B cell (primary cell): ENCODE results near the gene HIP1R. TPM values are rescaled to one million over a fixed set of nuclear protein-coding genes. Genes with fewer than 3 reads are reported as not detected.
"Not testable (repeated sequence)": the region's sequence is repeated elsewhere in the genome, so short reads cannot be mapped to it uniquely, and the experiment has no call there.

Source experiments
- ATAC-seq: fragments of 200-7000 bp; cut with Tn5 transposase; one replicate; pipeline ENCODE4 v1.10.0; 2021; ENCODE audit warnings: low read depth, mild to moderate bottlenecking, moderate number of reproducible peaks, moderate library complexity
- CTCF ChIA-PET: fragments of 350-600 bp; sonication (Branson Sonifier 250); formaldehyde crosslinking; loops from one replicate; lab custom pipeline; 2021; ENCODE audit warnings: antibody characterized with exemption, inconsistent platforms; lab: Charles Lee
- POLR2A ChIA-PET: fragments of 350-600 bp; sonication (Branson Sonifier 250); formaldehyde crosslinking; loops from one replicate; lab custom pipeline; 2021; ENCODE audit warnings: antibody characterized with exemption; lab: Charles Lee
- DNase-seq: peaks from one replicate; pipeline ENCODE4 v3.0.0; 2013
- H2AFZ ChIP-seq: 2 replicates; pipeline ENCODE4 v1.6.1; 2012; ENCODE audit warnings: mild to moderate bottlenecking, low read depth, low read length; ENCODE audit not compliant: insufficient read depth, poor library complexity, severe bottlenecking
- H3K27ac ChIP-seq, 2 donors: 1 replicate in 1 of 2; 2 replicates in 1 of 2; pipeline ENCODE4 v1.5.1; 2012 to 2013; ENCODE audit warnings: low read length in 2 of 2, mild to moderate bottlenecking in 2 of 2, moderate library complexity in 1 of 2
- H3K27me3 ChIP-seq, 4 experiments: fragments of 200-600 bp in 1 of 4; sonication (generic) in 1 of 4; replicated peaks in 1 of 4; 1 replicate in 2 of 4; 2 replicates in 2 of 4; pipeline versions ENCODE4 v1.6.1 to v1.7.0; 2013 to 2016; ENCODE audit warnings: low read length in 3 of 4, mild to moderate bottlenecking in 2 of 4, mixed read lengths in 1 of 4, moderate library complexity in 1 of 4; ENCODE audit not compliant: insufficient read depth in 4 of 4, control insufficient read depth in 3 of 4; ENCODE audit errors: control extremely low read depth in 1 of 4
- H3K36me3 ChIP-seq, 2 experiments: replicated peaks in 1 of 2; 1 replicate in 1 of 2; 2 replicates in 1 of 2; pipeline versions ENCODE4 v1.6.1 to v1.7.1; 2013; ENCODE audit warnings: low read length in 1 of 2; ENCODE audit not compliant: insufficient read depth in 2 of 2, control insufficient read depth in 1 of 2; ENCODE audit errors: control extremely low read depth in 1 of 2, extremely low read depth in 1 of 2
- H3K4me1 ChIP-seq, 2 donors: fragments of 200-600 bp in 1 of 2; sonication (generic) in 1 of 2; 1 replicate in 1 of 2; 2 replicates in 1 of 2; pipeline versions ENCODE4 v1.5.1 to v1.6.1; 2013 to 2017; ENCODE audit warnings: low read length in 2 of 2; ENCODE audit not compliant: control insufficient read depth in 2 of 2, insufficient read depth in 2 of 2
- H3K4me2 ChIP-seq: replicated peaks from 2 replicates; pipeline ENCODE3; 2012; ENCODE audit warnings: mild to moderate bottlenecking, low read depth, low read length; ENCODE audit not compliant: poor library complexity, severe bottlenecking
- H3K4me3 ChIP-seq, 5 experiments: fragments of 200-600 bp in 1 of 5; sonication (generic) in 1 of 5; 1 replicate in 3 of 5; 2 replicates in 2 of 5; pipeline versions ENCODE4 v1.5.1 to v1.7.0; 2011 to 2016; ENCODE audit warnings: low read length in 4 of 5, mild to moderate bottlenecking in 4 of 5, low read depth in 2 of 5, control low read depth in 1 of 5, moderate library complexity in 1 of 5; ENCODE audit not compliant: insufficient read depth in 1 of 5; ENCODE audit errors: control extremely low read depth in 1 of 5, extremely low read depth in 1 of 5
- H3K79me2 ChIP-seq: fragments of 200-600 bp; sonication (generic); one replicate; pipeline ENCODE4 v1.6.0; 2016; ENCODE audit warnings: low read length; ENCODE audit not compliant: control insufficient read depth, insufficient read depth
- H3K9ac ChIP-seq: fragments of 200-600 bp; sonication (generic); 2 replicates; pipeline ENCODE4 v1.6.1; 2017; ENCODE audit warnings: mild to moderate bottlenecking, low read length, moderate library complexity
- H3K9me3 ChIP-seq, 3 donors: one replicate each; pipeline versions ENCODE4 v1.6.1 to v1.7.1; 2013; ENCODE audit warnings: low read length in 2 of 3; ENCODE audit not compliant: control insufficient read depth in 2 of 3, insufficient read depth in 1 of 3; ENCODE audit errors: control extremely low read depth in 1 of 3
- H4K20me1 ChIP-seq: 2 replicates; pipeline ENCODE4 v1.6.0; 2012; ENCODE audit warnings: mild to moderate bottlenecking, low read length; ENCODE audit not compliant: insufficient read depth, control insufficient read depth, poor library complexity, severe bottlenecking
- H3K27ac Mint-ChIP-seq: one replicate; pipeline ENCODE4 v1.8.0; 2021; ENCODE audit warnings: mixed read lengths
- H3K27me3 Mint-ChIP-seq: one replicate; pipeline ENCODE4 v1.8.0; 2021; ENCODE audit warnings: mixed read lengths
- H3K4me1 Mint-ChIP-seq: one replicate; pipeline ENCODE4 v1.8.0; 2021; ENCODE audit warnings: mixed read lengths
- H3K4me3 Mint-ChIP-seq: one replicate; pipeline ENCODE4 v1.8.0; 2021; ENCODE audit warnings: mixed read lengths
- H3K9me3 Mint-ChIP-seq: one replicate; pipeline ENCODE4 v1.8.0; 2022; ENCODE audit warnings: mixed read lengths; ENCODE audit not compliant: insufficient read depth
- CTCF ChIP-seq: fragments of 200-600 bp; IDR thresholded peaks from one replicate; pipeline ENCODE4 v1.8.0; 2022; ENCODE audit warnings: antibody characterized with exemption, mild to moderate bottlenecking
- EZH2 ChIP-seq: IDR thresholded peaks from 2 replicates; pipeline ENCODE4 v1.6.1; 2012; ENCODE audit warnings: borderline replicate concordance, low read depth, mild to moderate bottlenecking, moderate library complexity, low read length; ENCODE audit not compliant: insufficient read depth, poor library complexity, severe bottlenecking
- WGBS: methylation state at CpG from one replicate; pipeline ENCODE4 v1.1.5; 2013; ENCODE audit warnings: missing lambda C conversion rate; ENCODE audit not compliant: insufficient coverage; 5-methylcytosine and 5-hydroxymethylcytosine counted together
- intact Hi-C: fragments of 100-400 bp; cut with micrococcal nuclease; formaldehyde crosslinking; loops from one replicate; pipeline ENCODE4 v1.10.0; 2022
- polyA plus RNA-seq: library from polyadenylated mRNA; depleted of rRNA; stranded (reverse); fragments of >200 nt; gene quantifications from 2 replicates; pipeline ENCODE4 v1.2.3, GENCODE V29; 2012
- total RNA-seq, 2 donors: library from RNA; stranded (reverse); fragments of 120-200 nt in 1 of 2; gene quantifications; 1 replicate in 1 of 2; 2 replicates in 1 of 2; pipeline versions ENCODE4 v1.2.3 to v1.2.4, GENCODE V29; 2013 to 2022

Gene HIP1R
- total and polyA plus RNA-seq, 2 donors (not counting 1 experiment from before 2014, with no cell fraction given): 289 to 390 TPM

GRCh38 chr12:122902854-122903692, 67.8 kb downstream of the HIP1R start:
- H3K27me3 Mint-ChIP-seq: no peaks in the 10 kb centered on the region
- ATAC-seq (no peak), DNase-seq (no peak)
- Histone ChIP-seq H3K9ac (no peak overlapping the region), H3K9me3 (peaks cover 0 to 4% (median 0%) of the 10 kb centered on the region in 3 donors), H3K27ac (no peak overlapping the region), H3K4me2 (peak overlapping the region; percentile 0), H2AFZ (peak overlapping the region; percentile 37), H4K20me1 (no peaks in the 10 kb centered on the region), H3K36me3 (no peaks in the 10 kb centered on the region), H3K79me2 (peaks cover 11% of the 10 kb centered on the region), H3K27me3 (no peaks in the 10 kb centered on the region), H3K4me1 (peaks cover 48 to 52% of the 10 kb centered on the region in 2 donors), H3K4me3 (no peak overlapping the region)
- WGBS: 53% methylated on average over 4 of the region's 10 CpGs
- CTCF ChIA-PET: interaction anchor here (0.6 to 1.5 kb wide), 7 partner anchors 12 to 111 kb away, joined by 3 to 6 read pairs (median 3); no protein-coding TSS in a partner anchor
- intact Hi-C loops: no loop called here
- TF ChIP-seq CTCF (no peak), EZH2 (no peak)
- H3K27ac Mint-ChIP-seq: peak overlapping the region; percentile 34
- peaks cover 50% of the 10 kb centered on the region for H3K4me1 Mint-ChIP-seq
- H3K9me3 Mint-ChIP-seq: no peaks in the 10 kb centered on the region
- POLR2A ChIA-PET: interaction anchor here (0.6 to 1.1 kb wide), 3 partner anchors 13 to 63 kb away, joined by 3 to 6 read pairs (median 3); partner anchors contain the start of gene ABCB9
- no peak overlapping the region for H3K4me3 Mint-ChIP-seq

- Histone ChIP-seq H3K36me3 (no peaks in the 10 kb centered on the region), H3K27me3 (no peaks in the 10 kb centered on the region), H3K4me2 (no peak overlapping the region), H3K9ac (no peak overlapping the region), H3K4me3 (no peak overlapping the region), H3K9me3 (peaks cover 0 to 4% (median 0%) of the 10 kb centered on the region in 3 donors), H3K79me2 (peaks cover 11% of the 10 kb centered on the region), H3K4me1 (peaks cover 42 to 47% of the 10 kb centered on the region in 2 donors), H4K20me1 (no peaks in the 10 kb centered on the region), H3K27ac (no peak overlapping the region), H2AFZ (peak overlapping the region; percentile 37)
- DNase-seq: no peak
- TF ChIP-seq EZH2 (no peak), CTCF (no peak)
- intact Hi-C loops: no loop called here
- CTCF ChIA-PET: interaction anchor here (1.1 to 1.5 kb wide), 3 partner anchors 21 to 43 kb away, joined by 3 read pairs; no protein-coding TSS in a partner anchor
- no peaks in the 10 kb centered on the region for H3K9me3 Mint-ChIP-seq
- no peak overlapping the region for H3K27ac Mint-ChIP-seq
- POLR2A ChIA-PET: no interaction called here
- H3K27me3 Mint-ChIP-seq: no peaks in the 10 kb centered on the region
- peaks cover 44% of the 10 kb centered on the region for H3K4me1 Mint-ChIP-seq
- ATAC-seq: no peak
- WGBS: 34% methylated on average over 2 of the region's 7 CpGs
- no peak overlapping the region for H3K4me3 Mint-ChIP-seq
Measured at GRCh38 chr12:122903693-122904034, 68.4 kb downstream of the HIP1R start.

GRCh38 chr12:122905258-122905657, 70.0 kb downstream of the HIP1R start:
- intact Hi-C loops, H3K36me3 ChIP-seq, H3K4me3 Mint-ChIP-seq, H2AFZ ChIP-seq, H3K27ac ChIP-seq, H4K20me1 ChIP-seq, CTCF ChIA-PET, H3K9ac ChIP-seq, H3K9me3 ChIP-seq, H3K79me2 ChIP-seq, ATAC-seq, POLR2A ChIA-PET, H3K27ac Mint-ChIP-seq, H3K9me3 Mint-ChIP-seq, H3K4me3 ChIP-seq, H3K4me2 ChIP-seq, H3K27me3 Mint-ChIP-seq, H3K27me3 ChIP-seq, DNase-seq: not testable (repeated sequence)
- H3K4me1 ChIP-seq: peaks cover 26 to 31% of the 10 kb centered on the region in 2 donors
- H3K4me1 Mint-ChIP-seq: peaks cover 29% of the 10 kb centered on the region
- 100% methylated on average over 2 of the region's 5 CpGs for WGBS
